DOHH2 (cell line): ENCODE results near the gene ALDH1L1.

Source experiments
- CTCF ChIP-seq: fragments of 200-600 bp; sonication (generic); IDR thresholded peaks from one replicate; pipeline ENCODE4 v1.5.1; 2014; ENCODE audit warnings: antibody characterized with exemption, mild to moderate bottlenecking, low read depth, low read length; ENCODE audit not compliant: poor library complexity, severe bottlenecking
- EZH2phosphoT487 ChIP-seq: fragments of 200-600 bp; sonication (generic); IDR thresholded peaks from 2 replicates; pipeline ENCODE4 v1.6.1; 2017; ENCODE audit warnings: borderline replicate concordance, mild to moderate bottlenecking, antibody characterized with exemption, low read length, moderate library complexity, mixed read lengths

GRCh38 chr3:126135071-126135405 is 45.3 kb downstream of the ALDH1L1 start:
- TF ChIP-seq CTCF = no peak
- TF ChIP-seq EZH2phosphoT487 = no peak
